H1 (cell line): ENCODE data around the gene DUOXA1. TPM values are rescaled to one million over a fixed set of nuclear protein-coding genes. Genes with fewer than 3 reads are reported as not detected.
A peak's percentile ranks its signal among the peaks of the same experiment; 100 is the strongest.

Source experiments
- CTCF ChIA-PET: fragments of 300-600 bp; sonication (Branson Sonifier 250); formaldehyde crosslinking; loops from one replicate; lab custom pipeline; 2021; ENCODE audit not compliant: partially characterized antibody; lab: Charles Lee
- POLR2A ChIA-PET: fragments of 300-600 bp; sonication (Branson Sonifier 250); formaldehyde crosslinking; loops from one replicate; lab custom pipeline; 2021; ENCODE audit warnings: inconsistent platforms; ENCODE audit not compliant: partially characterized antibody; lab: Charles Lee
- DNase-seq, 2 experiments: peaks; one replicate each; pipeline versions ENCODE4 v3.0.0 to v3.0.0-alpha.2; 2010 to 2022; ENCODE audit warnings: low spot score in 2 of 2, low read depth in 1 of 2, mixed read lengths in 1 of 2
- FAIRE-seq: peaks from 2 replicates; lab custom pipeline; 2011; peaks lifted over from hg19 to GRCh38; lab: Jason Lieb, UNC
- H2AFZ ChIP-seq: 2 replicates; pipeline ENCODE4 v1.8.1; 2012; ENCODE audit warnings: low read length, inconsistent platforms
- H2AK5ac ChIP-seq: 2 replicates; pipeline ENCODE4 v1.6.1; 2013; ENCODE audit warnings: low read depth, low read length
- H2BK120ac ChIP-seq: replicated peaks from 2 replicates; pipeline ENCODE3; 2013; ENCODE audit warnings: low read depth, low read length, inconsistent platforms
- H2BK12ac ChIP-seq: 2 replicates; pipeline ENCODE4 v1.6.1; 2013; ENCODE audit warnings: low read depth, low read length
- H2BK15ac ChIP-seq: 2 replicates; pipeline ENCODE4 v1.6.1; 2013; ENCODE audit warnings: low read length
- H2BK20ac ChIP-seq: 2 replicates; pipeline ENCODE4 v1.6.1; 2013; ENCODE audit warnings: low read length
- H2BK5ac ChIP-seq: 2 replicates; pipeline ENCODE4 v1.6.1; 2013; ENCODE audit warnings: low read depth, low read length
- H3K14ac ChIP-seq: 2 replicates; pipeline ENCODE4 v1.6.1; 2013; ENCODE audit warnings: inconsistent platforms; ENCODE audit not compliant: insufficient read length
- H3K18ac ChIP-seq: 2 replicates; pipeline ENCODE4 v1.6.1; 2013; ENCODE audit warnings: low read length; ENCODE audit errors: extremely low read depth
- H3K23ac ChIP-seq: 2 replicates; pipeline ENCODE4 v1.6.1; 2013; ENCODE audit warnings: inconsistent platforms; ENCODE audit not compliant: insufficient read length
- H3K23me2 ChIP-seq: 2 replicates; pipeline ENCODE4 v1.6.1; 2013; ENCODE audit warnings: low read depth, low read length
- H3K27ac ChIP-seq: 2 replicates; pipeline ENCODE4 v1.6.1; 2011; ENCODE audit warnings: low read depth, low read length, inconsistent platforms
- H3K27me3 ChIP-seq, 4 experiments: replicated peaks in 1 of 4; 1 replicate in 1 of 4; 2 replicates in 3 of 4; pipeline versions ENCODE4 v1.6.1 to v1.8.1; 2011 to 2013; ENCODE audit warnings: low read length in 3 of 4, mild to moderate bottlenecking in 3 of 4, inconsistent platforms in 2 of 4, mixed read lengths in 2 of 4, moderate library complexity in 1 of 4; ENCODE audit not compliant: control insufficient read depth in 3 of 4, insufficient read depth in 3 of 4; ENCODE audit errors: extremely low read depth in 1 of 4
- H3K36me3 ChIP-seq, 4 experiments: 2 replicates each; pipeline versions ENCODE4 v1.6.1 to v1.8.1; 2011 to 2013; ENCODE audit warnings: mild to moderate bottlenecking in 4 of 4, low read length in 3 of 4, moderate library complexity in 2 of 4, control low read depth in 1 of 4, inconsistent platforms in 1 of 4; ENCODE audit not compliant: insufficient read depth in 4 of 4, control insufficient read depth in 2 of 4
- H3K4ac ChIP-seq: replicated peaks from 2 replicates; pipeline ENCODE3; 2013; ENCODE audit warnings: low read length, low read depth, mixed read lengths, inconsistent platforms; ENCODE audit not compliant: insufficient read length
- H3K4me1 ChIP-seq, 4 experiments: replicated peaks in 1 of 4; 1 replicate in 1 of 4; 2 replicates in 3 of 4; pipeline versions ENCODE4 v1.6.1 to v1.8.1; 2011 to 2013; ENCODE audit warnings: low read length in 3 of 4, inconsistent platforms in 2 of 4, mixed read lengths in 1 of 4; ENCODE audit not compliant: insufficient read depth in 4 of 4, control insufficient read depth in 3 of 4
- H3K4me2 ChIP-seq, 2 experiments: 2 replicates each; pipeline versions ENCODE4 v1.6.1 to v1.8.1; 2011 to 2013; ENCODE audit warnings: low read depth in 2 of 2, low read length in 2 of 2, control low read depth in 1 of 2, inconsistent platforms in 1 of 2, mild to moderate bottlenecking in 1 of 2; ENCODE audit not compliant: insufficient read depth in 1 of 2
- H3K4me3 ChIP-seq, 4 experiments: fragments of 200-600, 300-600 bp in 1 of 4; sonication (generic), shearing (Covaris generic), sonication (Bioruptor Twin) in 1 of 4; 2 replicates each; pipeline versions ENCODE4 v1.5.1 to v1.8.1; 2011 to 2016; ENCODE audit warnings: low read length in 4 of 4, low read depth in 3 of 4, control low read depth in 2 of 4, inconsistent platforms in 2 of 4, mild to moderate bottlenecking in 2 of 4, mixed read lengths in 1 of 4, moderate library complexity in 1 of 4; ENCODE audit not compliant: insufficient read depth in 2 of 4; ENCODE audit errors: extremely low read depth in 1 of 4
- H3K56ac ChIP-seq: replicated peaks from 2 replicates; pipeline ENCODE3; 2013; ENCODE audit warnings: low read depth, mild to moderate bottlenecking, mixed read lengths, low read length, inconsistent platforms; ENCODE audit not compliant: insufficient read length
- H3K79me1 ChIP-seq: 2 replicates; pipeline ENCODE4 v1.6.1; 2013; ENCODE audit warnings: low read depth, low read length, control low read depth
- H3K79me2 ChIP-seq, 2 experiments: 2 replicates each; pipeline versions ENCODE4 v1.6.1 to v1.8.1; 2012 to 2013; ENCODE audit warnings: low read length in 2 of 2, mild to moderate bottlenecking in 2 of 2, inconsistent platforms in 1 of 2; ENCODE audit not compliant: insufficient read depth in 2 of 2, control insufficient read depth in 1 of 2
- H3K9ac ChIP-seq, 4 experiments: replicated peaks in 1 of 4; 1 replicate in 1 of 4; 2 replicates in 3 of 4; pipeline versions ENCODE4 v1.6.1 to v1.8.1; 2011 to 2013; ENCODE audit warnings: low read depth in 3 of 4, low read length in 3 of 4, control low read depth in 2 of 4, mild to moderate bottlenecking in 2 of 4, moderate library complexity in 2 of 4, inconsistent platforms in 1 of 4; ENCODE audit errors: extremely low read depth in 1 of 4
- H3K9me3 ChIP-seq, 2 experiments: 2 replicates each; pipeline versions ENCODE4 v1.6.1 to v1.8.1; 2012 to 2013; ENCODE audit warnings: mild to moderate bottlenecking in 2 of 2, moderate library complexity in 2 of 2, control low read depth in 1 of 2, inconsistent platforms in 1 of 2, low read depth in 1 of 2, low read length in 1 of 2, mixed read lengths in 1 of 2; ENCODE audit not compliant: insufficient read depth in 2 of 2
- H4K20me1 ChIP-seq, 2 experiments: replicated peaks in 1 of 2; 2 replicates each; pipeline versions ENCODE3 to v1.8.1; 2011 to 2013; ENCODE audit warnings: inconsistent platforms in 2 of 2, low read length in 2 of 2, mild to moderate bottlenecking in 1 of 2; ENCODE audit not compliant: insufficient read depth in 2 of 2, control insufficient read depth in 1 of 2
- H4K5ac ChIP-seq: 2 replicates; pipeline ENCODE4 v1.6.1; 2013; ENCODE audit warnings: low read length, low read depth, mixed read lengths, inconsistent platforms; ENCODE audit not compliant: insufficient read length
- H4K8ac ChIP-seq: 2 replicates; pipeline ENCODE4 v1.8.0; 2013; ENCODE audit warnings: mild to moderate bottlenecking, moderate library complexity, low read length, inconsistent platforms; ENCODE audit not compliant: insufficient read depth; ENCODE audit errors: extremely low read depth
- H4K91ac ChIP-seq: replicated peaks from 2 replicates; pipeline ENCODE3; 2013; ENCODE audit warnings: low read length, mixed read lengths, inconsistent platforms; ENCODE audit not compliant: insufficient read length
- CEBPB ChIP-seq: IDR thresholded peaks from 2 replicates; pipeline ENCODE4 v1.6.1; 2012; ENCODE audit warnings: low read depth, low read length
- CTBP2 ChIP-seq: IDR thresholded peaks from 2 replicates; pipeline ENCODE4 v1.7.0; 2011; ENCODE audit warnings: borderline replicate concordance, mild to moderate bottlenecking, moderate library complexity, mixed read lengths, low read length; ENCODE audit not compliant: insufficient read depth, insufficient read length
- FOSL1 ChIP-seq: IDR thresholded peaks from 2 replicates; pipeline ENCODE4 v1.6.1; 2011; ENCODE audit warnings: mild to moderate bottlenecking, low read depth, low read length, moderate library complexity; ENCODE audit not compliant: insufficient read depth
- HDAC2 ChIP-seq, 2 experiments: fragments of 300-600 bp in 1 of 2; sonication (generic) in 1 of 2; IDR thresholded peaks; 2 replicates each; pipeline ENCODE4 v1.6.1; 2011 to 2012; ENCODE audit warnings: low read depth in 2 of 2, low read length in 2 of 2, mild to moderate bottlenecking in 2 of 2, moderate library complexity in 2 of 2, borderline replicate concordance in 1 of 2, inconsistent platforms in 1 of 2
- HDAC6 ChIP-seq: IDR thresholded peaks from one replicate; pipeline ENCODE4 v1.7.1; 2012; ENCODE audit warnings: low read depth, mild to moderate bottlenecking, inconsistent platforms, low read length, moderate library complexity
- SIX5 ChIP-seq: IDR thresholded peaks from 2 replicates; pipeline ENCODE4 v1.6.1; 2011; ENCODE audit warnings: mild to moderate bottlenecking, low read depth, low read length
- SUZ12 ChIP-seq: fragments of 200-600 bp; sonication (generic); IDR thresholded peaks from 2 replicates; pipeline ENCODE4 v1.6.1; 2012; ENCODE audit warnings: mild to moderate bottlenecking, inconsistent platforms, low read length, moderate library complexity, mixed read lengths
- TBP ChIP-seq: IDR thresholded peaks from 2 replicates; pipeline ENCODE4 v1.6.1; 2011; ENCODE audit warnings: low read depth, low read length, improper control_type of control experiment
- TCF12 ChIP-seq: IDR thresholded peaks from 2 replicates; pipeline ENCODE4 v1.6.1; 2011; ENCODE audit warnings: low read depth, mild to moderate bottlenecking, low read length
- WGBS, 2 experiments: shearing (Covaris generic) in 1 of 2; methylation state at CpG; one replicate each; pipeline versions ENCODE4 v1.1.6 to v1.1.7; 2013 to 2015; ENCODE audit warnings: low lambda C conversion rate in 2 of 2, mixed read lengths in 2 of 2, inconsistent platforms in 1 of 2, low coverage in 1 of 2, missing lambda C conversion rate in 1 of 2; ENCODE audit not compliant: insufficient replicate concordance in 2 of 2, insufficient coverage in 1 of 2, insufficient read length in 1 of 2; ENCODE audit errors: extremely low coverage in 1 of 2, missing lambda C conversion rate in 1 of 2; 5-methylcytosine and 5-hydroxymethylcytosine counted together
- polyA plus RNA-seq, 7 experiments: library from polyadenylated mRNA; depleted of rRNA in 3 of 7; stranded (reverse) in 5 of 7; unstranded in 2 of 7; fragments of >200 nt in 5 of 7; fragments of 200-250 nt in 2 of 7; gene quantifications; 1 replicate in 5 of 7; 2 replicates in 1 of 7; 4 replicates in 1 of 7; pipeline versions ENCODE4 v1.2.1 to v1.2.3, GENCODE V29; 2011 to 2013; ENCODE audit warnings: missing spikeins in 2 of 7, mixed read lengths in 2 of 7
- total RNA-seq: library from RNA; stranded (reverse); fragmentation: NEBNext Ultra II Directional; extraction: Animal tissue kit (Norgen Biotek cat#: 25700); gene quantifications from 2 replicates; pipeline ENCODE4 v1.2.1, GENCODE V29; 2021
- TF ChIP-seq, protein P1 (sequence below): IDR thresholded peaks from 2 replicates; pipeline ENCODE4 v1.6.1; 2012; ENCODE audit warnings: low read length, inconsistent platforms

The DUOXA1 gene
- total and polyA plus RNA-seq, 2 of the 8 experiments (the other 6 are each of a cell fraction or from before 2014, with no cell fraction given) = 0.18 TPM; not detected in 1

DNA sequence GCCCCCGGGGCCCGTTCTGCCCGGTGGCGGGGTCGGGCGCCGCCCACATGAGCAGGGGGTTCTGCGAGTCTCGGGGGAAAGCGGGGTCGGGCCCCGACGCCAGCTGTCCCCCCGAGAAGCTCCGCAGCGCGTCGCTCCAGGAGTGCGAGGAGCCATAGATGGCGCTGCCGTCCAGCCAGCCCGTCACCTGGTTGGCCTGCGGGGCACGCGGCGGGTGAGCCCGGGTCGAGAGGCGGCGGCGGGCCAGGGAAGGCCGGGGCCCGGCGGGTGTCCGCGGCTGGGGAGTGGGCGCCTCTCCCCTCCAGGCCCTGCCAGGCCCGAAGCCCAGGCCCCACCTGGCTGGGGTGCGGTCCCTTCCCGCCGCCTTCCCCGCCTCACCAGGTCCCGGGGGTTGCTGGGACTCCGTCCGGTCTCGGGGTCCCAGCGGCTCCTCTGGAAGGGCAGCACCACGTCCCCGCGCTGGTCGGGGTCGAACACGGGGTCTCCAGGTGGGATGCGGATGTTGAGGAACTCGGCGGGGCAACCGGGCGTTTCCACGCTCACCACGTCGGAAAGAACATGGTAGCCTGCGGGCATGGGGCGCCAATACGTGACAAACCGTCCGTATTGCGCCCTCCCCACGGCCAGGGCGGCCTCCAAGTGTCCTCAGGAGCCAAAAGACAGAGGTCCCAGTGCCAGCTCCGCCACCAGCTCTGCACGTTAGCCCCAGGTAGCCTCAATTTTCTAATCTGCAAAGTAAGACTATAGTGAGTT is 18.1 kb downstream of the DUOXA1 start:
- H4K8ac ChIP-seq = no peak overlapping the region
- H3K27me3 ChIP-seq = peaks cover 70 to 80% (median 75%) of the 10 kb centered on the region in 4 experiments
- no peak overlapping the region for H2AFZ ChIP-seq
- H3K4ac ChIP-seq = no peak overlapping the region
- H3K14ac ChIP-seq = no peak overlapping the region
- 4% methylated on average over 41 of the region's 71 CpGs; no CpG with 5 or more reads in 1 of the 2 experiments for WGBS, 2 experiments
- peak overlapping the region in 2 of 4 experiments; percentile 4 to 57; a peak in 4 of 8 replicates for H3K4me3 ChIP-seq
- H2BK20ac ChIP-seq = no peak overlapping the region
- H3K79me1 ChIP-seq = no peaks in the 10 kb centered on the region
- H3K4me2 ChIP-seq = peak overlapping the region; percentile 84 to 85
- H4K20me1 ChIP-seq = peaks cover 19 to 41% of the 10 kb centered on the region in 2 experiments
- ChIA-PET CTCF (interaction anchor here (0.9 to 5.5 kb wide), 5 partner anchors 13 to 75 kb away, joined by 3 to 45 read pairs (median 7); partner anchors contain the start of genes DUOX1 and DUOXA1), POLR2A (no interaction called here)
- H3K23ac ChIP-seq = no peak overlapping the region
- H3K27ac ChIP-seq = no peak overlapping the region
- no peak overlapping the region for H2BK120ac ChIP-seq
- peaks cover 0 to 25% (median 20%) of the 10 kb centered on the region in 4 experiments; a peak in 6 of 7 replicates for H3K4me1 ChIP-seq
- no peak overlapping the region for H4K5ac ChIP-seq
- H3K9me3 ChIP-seq = no peaks in the 10 kb centered on the region; a peak in 1 of 4 replicates
- H3K23me2 ChIP-seq = peaks cover 6% of the 10 kb centered on the region; the same call in 1 of the 2 replicates
- DNase-seq = peak in 1 of 2 experiments; percentile 63
- H3K18ac ChIP-seq = no peak overlapping the region
- H2BK5ac ChIP-seq = no peak overlapping the region
- H2AK5ac ChIP-seq = no peak overlapping the region
- H3K9ac ChIP-seq = no peak overlapping the region
- H4K91ac ChIP-seq = no peak overlapping the region
- no peaks in the 10 kb centered on the region for H3K79me2 ChIP-seq
- no peak overlapping the region for H2BK15ac ChIP-seq
- no peak overlapping the region for H2BK12ac ChIP-seq
- FAIRE-seq = no peak
- H3K56ac ChIP-seq = no peak overlapping the region
- H3K36me3 ChIP-seq = peaks cover 0 to 3% (median 0%) of the 10 kb centered on the region in 4 experiments; a peak in 1 of 8 replicates
- no peak for TF ChIP-seq CTBP2
- TF ChIP-seq, protein P1, sequence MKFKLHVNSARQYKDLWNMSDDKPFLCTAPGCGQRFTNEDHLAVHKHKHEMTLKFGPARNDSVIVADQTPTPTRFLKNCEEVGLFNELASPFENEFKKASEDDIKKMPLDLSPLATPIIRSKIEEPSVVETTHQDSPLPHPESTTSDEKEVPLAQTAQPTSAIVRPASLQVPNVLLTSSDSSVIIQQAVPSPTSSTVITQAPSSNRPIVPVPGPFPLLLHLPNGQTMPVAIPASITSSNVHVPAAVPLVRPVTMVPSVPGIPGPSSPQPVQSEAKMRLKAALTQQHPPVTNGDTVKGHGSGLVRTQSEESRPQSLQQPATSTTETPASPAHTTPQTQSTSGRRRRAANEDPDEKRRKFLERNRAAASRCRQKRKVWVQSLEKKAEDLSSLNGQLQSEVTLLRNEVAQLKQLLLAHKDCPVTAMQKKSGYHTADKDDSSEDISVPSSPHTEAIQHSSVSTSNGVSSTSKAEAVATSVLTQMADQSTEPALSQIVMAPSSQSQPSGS = no peak
- TF ChIP-seq TBP = no peak
- TF ChIP-seq CEBPB = no peak
- no peak for TF ChIP-seq HDAC6
- no peak for TF ChIP-seq TCF12
- TF ChIP-seq SUZ12 = no peak; the same call in 1 of the 2 replicates
- TF ChIP-seq FOSL1 = no peak
- TF ChIP-seq HDAC2 (IDR thresholded peaks at IDR 0.05; ENCODE audit: borderline replicate concordance in 1 of 2, low read depth in 2 of 2, low read length in 2 of 2) = no peak
- TF ChIP-seq SIX5 = no peak
